ENCODE results near the gene KRT23.

KRT23 gene, protein sequence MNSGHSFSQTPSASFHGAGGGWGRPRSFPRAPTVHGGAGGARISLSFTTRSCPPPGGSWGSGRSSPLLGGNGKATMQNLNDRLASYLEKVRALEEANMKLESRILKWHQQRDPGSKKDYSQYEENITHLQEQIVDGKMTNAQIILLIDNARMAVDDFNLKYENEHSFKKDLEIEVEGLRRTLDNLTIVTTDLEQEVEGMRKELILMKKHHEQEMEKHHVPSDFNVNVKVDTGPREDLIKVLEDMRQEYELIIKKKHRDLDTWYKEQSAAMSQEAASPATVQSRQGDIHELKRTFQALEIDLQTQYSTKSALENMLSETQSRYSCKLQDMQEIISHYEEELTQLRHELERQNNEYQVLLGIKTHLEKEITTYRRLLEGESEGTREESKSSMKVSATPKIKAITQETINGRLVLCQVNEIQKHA

DNA sequence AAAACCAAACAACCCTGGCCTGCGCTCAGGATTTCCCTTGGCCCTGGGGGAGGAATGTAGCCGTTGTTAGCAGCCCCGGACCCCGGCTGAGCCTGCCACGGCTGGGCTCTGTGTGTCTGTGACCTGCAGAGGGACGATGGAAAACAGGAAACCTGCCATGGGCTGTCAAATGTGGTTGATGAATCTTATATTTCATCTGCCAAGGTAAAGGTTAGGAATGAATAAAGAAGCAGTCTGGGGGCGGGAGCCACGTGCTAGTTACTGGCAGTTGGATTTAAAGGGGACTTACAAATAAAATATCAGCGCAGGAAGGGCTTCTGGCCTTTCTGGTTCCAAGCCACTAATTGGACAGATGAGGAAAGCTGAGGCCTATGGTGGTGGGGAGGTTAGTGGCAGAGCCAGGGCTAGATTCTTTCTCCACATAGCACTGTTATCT lies at the start of gene KRT23:
TSS of gene KRT23 (minus strand) at position 263 of the 436 bp plus-strand sequence. CDS start 1,043 bp downstream, outside the sequence.
- no peak for DNase-seq (ENCODE audit: low read depth)

DNA sequence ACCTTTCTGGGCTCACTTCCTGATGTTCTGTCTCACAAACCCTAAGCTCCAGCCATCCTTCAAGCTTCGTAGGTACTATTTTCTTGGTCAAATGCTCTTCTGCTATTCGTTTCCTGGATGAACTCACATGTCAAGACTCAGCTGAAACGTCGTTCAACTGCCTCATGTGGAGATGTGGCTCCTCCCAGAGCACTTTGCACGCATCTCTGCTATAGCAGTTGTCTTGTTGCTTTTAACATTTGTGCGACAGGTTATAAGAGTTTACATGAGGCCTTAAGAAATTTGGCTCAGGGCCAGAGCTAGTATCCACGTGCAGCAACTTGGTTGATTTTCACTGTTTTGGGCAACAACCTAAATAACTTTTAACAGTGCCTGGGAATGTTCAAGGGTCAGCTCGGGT lies 49.5 kb upstream of the KRT23 start:
- DNase-seq (ENCODE audit: low read depth) = no peak

DNA sequence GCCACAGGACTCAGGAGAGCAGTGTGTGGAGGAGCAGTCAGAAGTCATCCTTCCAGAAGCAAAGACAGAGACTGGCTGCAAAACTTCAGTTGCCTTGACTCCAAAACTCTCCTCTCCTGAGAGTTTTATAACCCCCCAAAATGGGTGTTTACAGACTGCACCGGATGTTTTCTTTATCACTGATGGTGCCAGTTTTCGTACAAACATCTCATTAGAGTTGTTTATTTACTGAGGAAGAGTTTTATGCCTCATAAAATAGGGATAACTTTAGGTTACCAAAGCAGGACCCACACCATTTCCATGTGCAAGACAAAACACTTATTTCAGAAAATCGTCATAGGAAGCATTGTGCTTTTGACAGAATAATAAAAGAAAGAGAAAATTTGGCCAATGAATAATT lies 46.8 kb upstream of the KRT23 start, which contains the start of gene KRT40:
TSS of gene KRT40 (minus strand) at position 101 of the 400 bp plus-strand sequence. CDS start at position 48, 53 bp downstream.
- no peak for DNase-seq (ENCODE audit: low read depth)

DNA sequence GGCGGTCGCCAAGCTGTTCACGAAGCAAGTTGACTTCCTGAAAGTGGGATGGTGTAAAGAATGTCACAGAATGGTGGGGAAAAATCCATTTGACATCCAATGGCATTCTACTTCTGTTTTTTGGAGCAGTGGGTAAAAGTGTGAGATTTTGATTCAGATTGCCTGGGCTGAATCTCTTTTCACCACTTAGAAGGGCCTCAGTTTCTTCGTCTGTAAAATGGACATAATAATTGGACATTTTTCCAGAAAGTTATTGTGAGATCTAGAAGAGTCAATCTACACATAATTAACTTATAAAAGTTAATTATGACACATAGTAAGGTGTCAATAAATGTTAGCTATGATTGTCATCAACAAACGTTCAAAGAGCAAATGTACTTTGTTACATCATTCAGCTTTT lies 43.7 kb upstream of the KRT23 start:
- no peak for DNase-seq (ENCODE audit: low read depth)

DNA sequence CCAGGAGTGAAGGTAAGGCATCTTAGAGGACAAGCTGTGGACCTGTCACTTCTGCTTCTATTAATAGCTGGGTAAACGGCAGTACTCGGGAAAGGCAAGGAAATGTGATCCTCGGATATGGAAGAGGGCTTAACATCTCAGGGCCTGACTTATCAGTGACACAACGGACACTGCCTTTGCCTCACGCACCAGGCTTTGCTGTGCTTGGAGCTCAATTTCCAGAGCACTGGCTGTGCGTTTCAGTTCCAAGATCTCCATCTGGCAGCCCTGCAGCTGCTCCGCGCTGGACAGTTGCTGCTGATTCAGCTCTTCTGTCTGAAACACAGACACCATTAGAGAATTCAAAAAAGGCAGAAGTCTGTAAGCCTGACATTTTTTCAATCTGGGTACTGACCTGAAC lies 43.1 kb upstream of the KRT23 start:
- DNase-seq (ENCODE audit: low read depth) = no peak

DNA sequence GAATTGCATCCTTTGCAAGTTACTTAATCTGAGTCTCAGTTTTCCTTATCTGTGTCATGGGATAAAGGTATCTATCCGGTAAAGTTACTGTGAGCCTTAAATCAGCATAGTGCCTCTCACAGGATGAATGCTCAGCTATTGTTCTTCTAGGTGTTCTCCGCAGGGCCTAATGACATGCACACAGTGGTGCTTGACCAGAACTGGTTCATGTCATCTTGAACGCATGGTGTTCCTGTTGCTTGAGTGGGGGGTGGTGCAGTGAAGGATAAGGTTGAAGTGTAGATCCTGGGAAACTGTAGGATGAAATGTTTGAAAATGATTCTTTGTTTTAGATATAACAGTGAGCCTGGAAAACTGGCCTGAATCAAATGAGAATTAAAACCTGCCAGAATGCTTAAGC lies 42.7 kb upstream of the KRT23 start:
- no peak for DNase-seq (ENCODE audit: low read depth)

DNA sequence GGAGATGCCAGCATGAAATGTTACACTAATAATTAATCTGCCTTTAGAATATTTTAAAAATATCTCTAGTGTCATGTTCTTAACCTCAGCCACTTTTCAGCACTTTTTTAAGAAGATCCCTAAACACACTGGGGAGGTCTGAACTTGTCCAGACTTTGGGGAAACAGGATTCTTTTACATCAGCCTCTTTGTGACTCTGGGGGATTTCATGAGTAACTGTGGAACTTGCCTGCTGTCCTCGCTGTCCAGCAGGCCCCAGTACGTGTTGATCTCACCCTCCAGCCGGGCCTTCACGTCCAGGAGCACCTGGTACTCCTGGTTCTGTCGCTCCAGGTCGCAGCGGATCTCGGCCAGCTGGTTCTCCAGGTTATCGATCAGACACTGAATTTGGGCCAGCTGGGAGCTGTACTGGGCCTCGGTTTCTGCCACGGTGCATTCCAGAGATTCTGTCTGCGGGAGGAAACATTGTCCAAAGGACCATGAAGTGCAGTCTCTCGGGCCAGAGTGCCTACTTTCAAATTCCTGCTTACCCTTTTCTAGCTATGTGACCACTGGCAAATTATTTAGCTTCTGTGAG lies 41.2 kb upstream of the KRT23 start:
- no peak for DNase-seq (ENCODE audit: low read depth)

DNA sequence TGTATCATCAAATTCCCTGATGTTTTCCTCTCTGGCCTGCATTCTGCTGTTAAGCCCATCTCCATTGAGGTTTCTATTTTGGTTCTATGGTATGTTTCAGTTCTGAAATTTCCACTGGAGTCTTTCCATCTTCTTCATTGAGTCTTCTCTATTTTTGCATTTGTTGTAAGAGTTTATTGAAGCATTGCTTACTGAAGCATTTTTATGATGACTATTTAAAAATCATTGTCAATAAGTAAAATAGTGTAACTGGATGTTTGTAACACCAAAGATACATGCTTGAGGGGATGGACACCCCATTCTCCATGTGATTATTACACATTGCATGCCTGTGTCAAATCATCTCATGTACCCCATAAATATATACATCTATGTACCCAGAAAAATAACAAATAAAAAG lies 38.1 kb upstream of the KRT23 start:
- DNase-seq (ENCODE audit: low read depth) = no peak

DNA sequence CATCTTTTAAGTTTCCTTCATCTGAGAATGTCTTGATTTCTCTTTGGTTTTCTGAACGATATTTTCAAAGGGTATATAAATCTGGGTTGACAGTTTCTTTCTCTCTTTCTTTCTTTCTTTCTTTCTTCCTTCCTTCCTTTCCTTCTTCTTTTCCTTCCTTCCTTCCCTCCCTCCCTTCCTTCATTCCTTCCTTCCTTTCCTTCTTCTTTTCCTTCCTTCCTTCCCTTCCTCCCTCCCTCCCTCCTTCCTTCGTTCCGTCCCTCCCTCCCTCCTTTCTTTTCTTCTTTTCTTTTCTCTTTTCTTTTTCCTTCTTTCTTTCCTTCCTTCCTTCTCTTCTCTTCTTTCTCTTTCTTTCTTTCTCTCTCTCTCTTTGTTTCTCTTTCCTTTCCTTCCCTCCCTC lies 36.9 kb upstream of the KRT23 start:
- no peak for DNase-seq (ENCODE audit: low read depth)

DNA sequence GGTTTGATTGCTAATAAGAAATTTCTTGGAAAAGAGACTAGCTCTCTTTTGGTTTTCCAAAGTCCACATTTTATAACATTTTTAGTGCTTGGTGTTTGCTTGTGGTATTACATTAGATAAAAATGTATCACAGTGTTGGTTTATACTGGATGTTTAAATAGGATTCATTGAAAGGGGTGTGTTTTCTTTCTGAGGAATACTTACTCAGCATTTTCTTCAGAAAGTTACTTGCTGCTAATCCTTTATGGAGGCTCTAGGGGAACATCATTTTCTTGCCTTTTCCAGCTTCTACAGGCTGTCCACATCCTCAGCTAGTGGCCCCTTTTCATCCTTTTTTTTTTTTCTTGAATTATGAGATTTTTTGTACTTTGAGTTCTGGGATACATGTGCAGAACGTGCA lies 30.1 kb upstream of the KRT23 start:
- no peak for DNase-seq (ENCODE audit: low read depth)

DNA sequence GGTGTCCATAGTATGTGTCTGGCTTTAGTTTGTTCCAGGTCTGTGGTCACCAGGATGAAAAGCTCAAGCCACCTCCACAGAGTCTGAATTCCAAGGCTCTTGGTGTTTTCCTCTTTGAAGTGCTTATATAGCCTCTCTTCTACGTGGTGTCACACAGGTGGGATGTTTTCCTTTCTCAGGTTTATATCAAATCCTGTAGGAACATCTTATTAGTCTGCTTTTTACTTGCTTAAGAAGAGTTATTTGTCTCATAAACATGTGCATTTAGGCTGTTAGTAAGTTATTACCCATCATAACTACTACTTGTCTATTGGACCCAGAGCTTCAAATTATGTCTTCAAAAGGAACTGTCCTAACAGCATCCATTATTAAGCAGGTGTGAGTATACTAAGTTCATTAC lies 29.4 kb upstream of the KRT23 start, which contains the start of gene KRT39:
TSS of gene KRT39 (minus strand) at position 101 of the 400 bp plus-strand sequence. CDS start at position 9, 92 bp downstream.
- DNase-seq (ENCODE audit: low read depth) = no peak

DNA sequence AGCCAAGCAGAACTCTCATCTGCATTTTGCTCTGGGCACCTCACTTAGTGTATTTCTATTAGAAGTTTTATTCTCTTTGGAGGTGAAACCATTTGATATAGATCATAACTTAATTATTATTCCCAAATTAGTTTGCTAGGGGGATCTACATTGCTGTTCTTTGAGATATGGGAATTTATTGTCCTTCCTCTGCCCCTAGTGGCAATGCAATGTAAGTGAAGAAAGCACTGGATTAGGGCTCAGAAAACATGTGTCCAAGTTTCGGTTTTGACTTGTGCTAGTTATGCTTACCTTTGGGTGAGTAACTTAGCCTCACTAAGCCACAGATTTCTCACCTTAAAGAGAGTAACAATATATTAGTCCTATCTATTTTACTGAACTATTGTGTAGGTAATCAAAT lies 26.4 kb upstream of the KRT23 start:
- no peak for DNase-seq (ENCODE audit: low read depth)

DNA sequence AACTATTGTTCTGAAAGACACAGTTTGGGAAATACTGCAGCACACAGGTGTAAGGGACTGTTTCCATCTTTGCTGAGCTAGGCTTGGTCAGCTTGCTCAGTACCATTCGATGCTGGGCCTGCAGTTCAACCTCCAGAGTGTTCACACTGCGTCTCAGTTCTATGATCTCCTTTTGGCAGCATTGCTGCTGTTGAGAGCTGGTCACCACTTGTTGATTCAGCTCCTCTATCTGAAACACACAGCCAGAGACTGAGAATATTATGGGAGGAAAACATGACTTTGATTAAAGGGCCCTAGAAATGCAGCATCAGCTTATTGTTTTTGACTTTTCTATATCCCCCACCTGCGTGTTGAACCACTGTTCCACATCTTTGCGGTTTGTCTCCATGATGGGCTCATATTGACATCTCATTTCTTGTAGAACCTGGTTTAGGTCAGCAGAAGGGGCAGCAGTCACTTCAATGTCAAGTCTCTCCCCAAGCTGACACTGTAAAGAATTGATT lies 24.7 kb upstream of the KRT23 start:
- no peak for DNase-seq (ENCODE audit: low read depth)

DNA sequence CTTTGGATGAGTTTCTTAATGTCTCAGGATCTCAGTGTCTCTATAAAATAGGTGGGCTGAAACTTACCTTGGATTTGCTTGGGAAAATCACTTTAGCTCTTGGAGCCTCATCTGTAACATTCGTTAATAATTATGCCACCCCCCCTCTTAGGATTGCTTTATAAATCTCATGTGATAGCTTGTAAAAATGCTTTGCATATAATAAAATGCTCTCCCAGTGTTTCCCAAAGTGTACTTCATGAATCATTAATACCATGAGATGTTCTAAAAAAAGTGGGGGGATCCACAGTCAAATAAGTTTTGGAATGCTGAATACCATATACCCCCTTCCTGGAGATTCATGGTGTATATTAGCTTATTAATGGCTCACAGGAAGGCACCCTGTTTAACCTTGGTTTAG lies 24.1 kb upstream of the KRT23 start:
- DNase-seq (ENCODE audit: low read depth) = no peak

DNA sequence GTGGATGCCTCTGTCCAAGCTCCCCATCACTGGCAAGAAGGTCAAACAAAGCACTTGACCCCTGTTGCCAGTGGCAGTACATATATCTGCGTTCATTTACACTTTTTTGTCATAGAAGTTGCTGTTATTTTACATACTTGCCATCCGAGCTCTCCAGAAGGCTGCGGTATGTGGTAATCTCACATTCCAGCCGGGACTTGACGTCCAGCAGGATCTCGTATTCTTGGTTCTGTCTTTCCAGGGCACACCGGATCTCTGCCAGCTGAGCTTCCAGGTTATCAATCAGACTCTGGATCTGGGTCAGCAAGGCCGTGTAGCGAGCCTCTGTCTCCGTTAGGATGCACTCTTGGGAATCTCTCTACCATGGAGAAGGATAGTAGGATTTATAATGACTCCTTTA lies 22.7 kb upstream of the KRT23 start:
- no peak for DNase-seq (ENCODE audit: low read depth)

DNA sequence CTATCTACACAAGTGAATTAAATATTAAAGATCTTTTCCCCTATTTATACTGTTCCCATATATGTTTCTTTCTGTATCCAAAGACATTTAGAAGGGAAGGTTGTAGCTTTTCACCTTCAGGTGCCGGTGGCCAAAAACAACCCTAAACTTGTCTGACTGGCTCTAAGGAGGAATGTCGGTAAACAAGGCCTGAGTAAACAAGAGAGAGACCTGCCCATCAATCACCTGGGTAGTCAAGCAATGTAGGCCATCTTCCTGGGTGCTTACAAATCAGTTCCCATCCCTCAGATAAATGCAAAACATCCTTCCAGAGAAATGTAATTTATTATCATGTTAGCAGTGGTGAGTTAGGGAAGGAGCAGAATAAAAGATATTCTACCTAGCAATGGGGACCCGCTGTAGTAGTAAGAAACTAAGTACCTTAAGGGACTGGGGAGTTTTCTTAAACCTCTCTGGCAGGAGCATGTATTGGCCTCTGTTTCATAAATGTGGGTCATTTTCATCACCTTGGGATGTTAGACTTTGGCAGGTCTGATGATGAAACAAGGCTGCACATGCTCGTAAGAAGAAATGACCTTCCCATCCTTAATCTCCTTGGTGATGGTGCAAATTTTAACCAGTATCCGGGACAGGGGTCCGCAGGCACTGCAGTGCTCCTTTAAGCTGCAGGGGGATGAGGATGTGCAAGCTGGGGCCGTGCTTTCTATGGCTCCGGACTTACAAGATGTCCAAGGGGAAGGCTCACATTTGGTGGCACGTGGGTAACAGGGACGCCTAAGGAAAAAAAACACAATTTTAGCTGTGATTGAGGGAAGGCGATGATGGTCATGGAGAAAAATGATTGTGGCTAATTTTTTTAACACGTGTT lies 20.9 kb upstream of the KRT23 start:
- no peak for DNase-seq (ENCODE audit: low read depth)

DNA sequence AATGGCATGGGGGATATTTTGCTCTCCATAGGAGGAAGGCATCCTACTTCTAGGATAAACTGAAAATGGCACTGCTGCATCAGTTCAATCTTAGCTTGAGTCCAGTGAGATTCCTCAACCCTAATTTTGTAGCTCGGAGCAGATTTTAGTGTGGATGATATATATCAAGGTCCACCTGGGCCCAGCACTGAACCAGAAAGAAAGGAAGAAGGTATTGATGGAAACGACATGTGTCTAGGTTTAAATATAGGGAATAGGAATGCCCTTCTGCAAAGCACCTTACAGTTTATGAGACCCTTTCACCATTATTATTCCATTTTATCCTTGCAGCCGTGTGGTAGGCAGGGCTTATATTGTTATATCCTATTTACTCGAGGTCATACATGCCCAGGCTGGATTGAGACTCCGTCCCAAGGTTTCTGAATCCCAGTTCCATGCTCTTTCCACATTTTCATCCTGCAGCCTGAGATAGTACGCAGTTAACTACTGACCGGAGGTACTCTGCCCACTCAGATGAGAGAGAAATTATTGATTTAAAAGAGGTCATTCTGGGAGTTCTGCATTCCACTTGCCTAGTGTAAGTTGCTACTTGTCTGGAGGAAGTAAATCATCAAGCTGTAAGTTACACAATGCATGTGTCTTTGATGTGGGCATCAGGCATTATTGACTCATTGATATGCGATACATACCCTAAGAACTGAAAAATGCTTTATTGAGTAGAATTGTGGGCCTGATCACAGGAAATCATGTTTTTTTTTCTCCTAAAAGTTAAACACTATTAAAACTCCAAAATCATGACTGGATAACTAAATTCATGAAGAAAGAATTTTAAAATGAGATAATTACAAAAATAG lies 19.2 kb upstream of the KRT23 start:
- DNase-seq (ENCODE audit: low read depth) = no peak

DNA sequence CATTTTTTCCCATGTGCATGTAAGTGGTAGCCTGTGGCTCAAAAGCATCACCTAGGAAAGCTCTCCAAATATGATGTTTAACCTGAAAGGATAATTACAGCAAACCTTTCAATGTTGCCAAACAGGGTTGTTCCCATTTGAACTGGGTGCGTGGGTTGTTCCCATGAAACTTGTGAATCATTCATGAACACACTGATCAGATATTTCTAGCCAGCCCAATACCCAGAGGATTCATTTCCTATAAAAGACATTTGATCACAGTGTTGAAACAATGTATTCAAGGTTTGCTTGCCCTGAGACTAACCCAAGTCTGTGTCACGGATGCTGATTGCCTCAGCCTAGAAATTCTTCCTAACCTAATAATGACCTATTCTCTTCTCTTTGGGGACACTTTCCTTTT lies 16.4 kb upstream of the KRT23 start:
- DNase-seq (ENCODE audit: low read depth) = no peak

DNA sequence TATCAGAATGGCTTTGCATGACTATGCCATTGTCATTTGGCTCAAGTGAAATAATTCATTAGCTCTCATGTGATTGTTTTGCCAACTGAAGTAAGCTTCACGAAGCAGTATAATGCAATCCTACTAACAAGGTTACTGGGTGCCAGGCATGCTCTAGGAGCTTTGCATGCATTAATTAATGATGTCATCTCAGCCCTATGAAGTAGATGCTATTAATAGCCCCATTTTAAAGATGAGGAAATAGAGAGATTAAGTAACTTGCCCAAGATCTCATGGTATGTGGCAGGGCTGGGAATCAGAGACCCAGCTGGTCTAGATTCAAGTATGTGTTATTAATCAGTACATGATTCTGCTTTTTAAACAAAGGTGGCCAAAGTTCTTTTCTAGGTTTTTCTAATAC lies 15.2 kb upstream of the KRT23 start:
- DNase-seq (ENCODE audit: low read depth) = no peak

DNA sequence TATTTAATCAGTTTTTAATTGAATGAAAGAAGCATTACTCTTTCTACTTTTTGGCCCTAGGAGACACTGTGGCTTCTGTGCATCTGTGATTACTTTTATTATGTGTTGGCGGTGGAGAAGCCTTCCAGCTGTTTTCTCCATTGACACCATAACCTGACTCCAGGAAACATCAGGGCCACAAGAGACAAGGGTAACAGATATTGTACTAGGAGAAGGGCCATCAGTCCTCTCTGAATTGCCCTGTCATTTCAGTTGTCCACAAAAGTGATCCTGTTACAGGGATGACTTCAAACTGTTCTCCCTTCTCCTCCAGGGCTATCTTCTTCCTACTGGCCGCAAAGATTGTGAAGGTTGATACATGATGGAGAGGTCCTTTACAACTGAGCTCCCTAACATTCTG lies 14.7 kb upstream of the KRT23 start:
- DNase-seq (ENCODE audit: low read depth) = no peak

DNA sequence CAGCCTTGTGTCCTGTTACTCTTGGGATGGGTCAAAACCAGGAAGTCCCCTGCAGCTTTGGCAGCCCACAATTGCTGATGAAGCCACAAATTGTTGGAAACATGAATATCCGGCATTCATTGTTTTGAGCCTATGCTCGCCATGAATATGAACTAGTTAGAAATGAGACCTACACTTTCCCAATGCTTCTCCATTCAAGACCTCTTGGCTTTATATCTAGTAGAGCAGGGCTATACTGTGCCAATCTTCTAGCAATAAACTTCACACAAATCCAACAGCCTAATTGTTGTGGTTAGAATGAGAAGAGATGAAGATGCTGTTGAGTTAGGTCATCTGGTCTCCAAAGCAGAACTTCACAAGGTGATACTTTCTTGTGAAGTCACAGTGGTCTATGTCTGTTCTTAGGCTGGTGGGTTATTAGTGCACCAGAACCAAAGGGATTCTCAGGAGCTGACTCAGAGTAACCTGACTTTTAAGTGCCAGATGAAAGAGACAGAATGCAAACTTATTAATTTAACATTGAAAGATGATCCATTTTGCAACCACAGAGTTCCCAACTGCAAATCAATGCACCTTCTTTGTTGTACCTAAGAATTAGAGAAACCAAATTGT lies 13.7 kb upstream of the KRT23 start:
- DNase-seq (ENCODE audit: low read depth) = no peak

Data from stimulated activated CD8-positive, alpha-beta memory T cell treated with anti-CD3 and anti-CD28 coated beads, Interleukin-4, amount 100 ng/mL, for 24 hours (primary cell).